HepG2 (cell line): Measurements from ENCODE around the gene IRF2BPL. TPM values are rescaled to one million over a fixed set of nuclear protein-coding genes. Genes with fewer than 3 reads are reported as not detected.

ENCODE experiments used
- ARNTL ChIP-seq: sonication (generic); formaldehyde crosslinking; IDR thresholded peaks from 2 replicates; pipeline ENCODE4 v1.4.0; 2020; ENCODE audit warnings: mild to moderate bottlenecking, missing genetic modification reagents
- ATF7-NPFF ChIP-seq: sonication (generic); formaldehyde crosslinking; IDR thresholded peaks from 2 replicates; pipeline ENCODE4 v1.8.1; 2023; ENCODE audit warnings: mild to moderate bottlenecking, low read depth, missing genetic modification reagents, moderate library complexity
- CBX1 ChIP-seq: IDR thresholded peaks from one replicate; pipeline ENCODE4 v1.6.1; 2016; ENCODE audit warnings: antibody characterized with exemption, low read depth
- DMTF1 ChIP-seq: sonication (generic); formaldehyde crosslinking; IDR thresholded peaks from 2 replicates; pipeline ENCODE4 v1.4.0; 2020; ENCODE audit warnings: mild to moderate bottlenecking, missing genetic modification reagents
- HOMEZ ChIP-seq: IDR thresholded peaks from 2 replicates; pipeline ENCODE4 v1.6.1; 2016; ENCODE audit warnings: low read depth
- KAT7 ChIP-seq: IDR thresholded peaks from 2 replicates; pipeline ENCODE4 v1.6.1; 2018; ENCODE audit warnings: borderline replicate concordance, missing compliant biosample characterization
- MED8 ChIP-seq: sonication (generic); formaldehyde crosslinking; IDR thresholded peaks from 2 replicates; pipeline ENCODE4 v1.8.1; 2023; ENCODE audit warnings: mild to moderate bottlenecking, missing genetic modification reagents; ENCODE audit not compliant: insufficient replicate concordance
- RELA ChIP-seq: sonication (generic); formaldehyde crosslinking; IDR thresholded peaks from 2 replicates; pipeline ENCODE4 v1.4.0; 2020; ENCODE audit warnings: missing genetic modification reagents
- SALL1 ChIP-seq: sonication (generic); formaldehyde crosslinking; IDR thresholded peaks from 2 replicates; pipeline ENCODE4 v1.8.0; 2022; ENCODE audit warnings: mild to moderate bottlenecking, missing genetic modification reagents
- SUZ12 ChIP-seq: fragments of 150-350 bp; IDR thresholded peaks from 2 replicates; pipeline ENCODE4 v1.6.1; 2014; ENCODE audit warnings: low read depth, low read length
- TBP ChIP-seq: sonication (generic); formaldehyde crosslinking; IDR thresholded peaks from 2 replicates; pipeline ENCODE4 v1.5.0; 2020; ENCODE audit warnings: missing genetic modification reagents
- TIGD3 ChIP-seq: sonication (generic); formaldehyde crosslinking; IDR thresholded peaks from 2 replicates; pipeline ENCODE4 v1.5.1; 2020; ENCODE audit warnings: mild to moderate bottlenecking, missing genetic modification reagents, borderline replicate concordance
- ZBTB10 ChIP-seq: sonication (generic); formaldehyde crosslinking; IDR thresholded peaks from 2 replicates; pipeline ENCODE4 v1.4.0; 2020; ENCODE audit warnings: missing genetic modification reagents, borderline replicate concordance
- ZBTB46 ChIP-seq: sonication (generic); formaldehyde crosslinking; IDR thresholded peaks from 2 replicates; pipeline ENCODE4 v1.4.0; 2020; ENCODE audit warnings: mild to moderate bottlenecking, missing genetic modification reagents, borderline replicate concordance
- ZNF350 ChIP-seq: sonication (generic); formaldehyde crosslinking; IDR thresholded peaks from 2 replicates; pipeline ENCODE4 v1.4.0; 2020; ENCODE audit warnings: mild to moderate bottlenecking, low read depth, missing genetic modification reagents, borderline replicate concordance
- ZNF430 ChIP-seq: sonication (generic); formaldehyde crosslinking; IDR thresholded peaks from 2 replicates; pipeline ENCODE4 v1.9.0; 2021; ENCODE audit warnings: mild to moderate bottlenecking, missing genetic modification reagents
- ZNF605 ChIP-seq: sonication (generic); formaldehyde crosslinking; IDR thresholded peaks from 2 replicates; pipeline ENCODE4 v1.8.0; 2022; ENCODE audit warnings: mild to moderate bottlenecking, missing genetic modification reagents
- ZNF644 ChIP-seq: IDR thresholded peaks from 2 replicates; pipeline ENCODE4 v1.6.1; 2016; ENCODE audit warnings: low read depth
- ZNF713 ChIP-seq: sonication (generic); formaldehyde crosslinking; IDR thresholded peaks from 2 replicates; pipeline ENCODE4 v1.4.0; 2020; ENCODE audit warnings: mild to moderate bottlenecking, missing genetic modification reagents
- polyA plus RNA-seq, 8 experiments: library from polyadenylated mRNA; depleted of rRNA in 3 of 8; stranded (reverse) in 7 of 8; unstranded in 1 of 8; fragments of >200 nt; fragmentation: Illumina TruSeq in 4 of 8; extraction: Trizol in 4 of 8; gene quantifications; 2 replicates each; pipeline versions ENCODE4 v1.2.1 to v1.2.3, GENCODE V29; 2011 to 2016; ENCODE audit warnings: low read depth in 4 of 8, missing spikeins in 1 of 8, mixed read lengths in 1 of 8; ENCODE audit not compliant: insufficient read depth in 1 of 8
- total RNA-seq, 5 experiments: library from RNA; depleted of rRNA; stranded (reverse); fragments of >200 nt; fragmentation: Illumina TruSeq; extraction: Trizol; gene quantifications; 2 replicates each; pipeline ENCODE4 v1.2.3, GENCODE V29; 2016; ENCODE audit warnings: low read depth in 1 of 5

The IRF2BPL gene
- total and polyA plus RNA-seq, 2 of the 13 experiments (the other 11 are each of a cell fraction or from before 2014, with no cell fraction given) = 6.6 to 8.4 TPM

GRCh38 chr14:77023001-77023996 lies 5.2 kb downstream of the IRF2BPL start (continued):
- no peak for TF ChIP-seq ZBTB46 (CRISPR knock-in tag)
- TF ChIP-seq ZNF713 = no peak
- peak; percentile 89 for TF ChIP-seq SALL1 (CRISPR knock-in tag)
- TF ChIP-seq ATF7-NPFF (CRISPR knock-in tag) = no peak
- no peak for TF ChIP-seq CBX1
- peak; percentile 43; the same call in 1 of the 2 replicates for TF ChIP-seq ZNF350 (CRISPR knock-in tag)
- TF ChIP-seq RELA (CRISPR knock-in tag) = no peak
- TF ChIP-seq ZNF605 (CRISPR knock-in tag) = peak; percentile 76
- TF ChIP-seq MED8 (CRISPR knock-in tag) = peak; percentile 52
- TF ChIP-seq TBP = no peak
- no peak for TF ChIP-seq DMTF1 (CRISPR knock-in tag)
- TF ChIP-seq HOMEZ (CRISPR knock-in tag) = peak; percentile 63; the same call in 1 of the 2 replicates
- TF ChIP-seq ZBTB10 (CRISPR knock-in tag) = no peak
- no peak; the same call in 1 of the 2 replicates for TF ChIP-seq KAT7 (CRISPR knock-in tag)
- TF ChIP-seq TIGD3 = no peak
- TF ChIP-seq ZNF644 = no peak
- no peak for TF ChIP-seq SUZ12
- peak; percentile 87 for TF ChIP-seq ZNF430
- TF ChIP-seq ARNTL (CRISPR knock-in tag) = 0 out of 2 replicates have a peak, but pooled peaks have one; percentile 21
